Trophoblast cell (in vitro differentiated cells and primary cell): ENCODE results near the gene GUK1.

Experiments used
- DNase-seq, 2 donors: peaks; one replicate each; pipeline ENCODE4 v3.0.0-alpha.2; 2016
- H2AFZ ChIP-seq: 2 replicates; pipeline ENCODE4 v1.6.1; 2013; ENCODE audit warnings: low read length, moderate library complexity, mild to moderate bottlenecking; ENCODE audit not compliant: insufficient read depth, poor library complexity
- H2AK5ac ChIP-seq: 2 replicates; pipeline ENCODE4 v1.6.1; 2013; ENCODE audit warnings: mild to moderate bottlenecking, low read length
- H2BK120ac ChIP-seq: 2 replicates; pipeline ENCODE4 v1.6.1; 2013; ENCODE audit warnings: low read length, mild to moderate bottlenecking, moderate library complexity; ENCODE audit not compliant: insufficient read depth, poor library complexity
- H2BK12ac ChIP-seq: 2 replicates; pipeline ENCODE4 v1.6.1; 2013; ENCODE audit warnings: mild to moderate bottlenecking, low read length, moderate library complexity
- H2BK5ac ChIP-seq: 2 replicates; pipeline ENCODE4 v1.6.1; 2013; ENCODE audit warnings: low read length, low read depth, moderate library complexity, mild to moderate bottlenecking; ENCODE audit not compliant: poor library complexity
- H3K14ac ChIP-seq: 2 replicates; pipeline ENCODE4 v1.6.1; 2013; ENCODE audit warnings: mild to moderate bottlenecking, low read length
- H3K18ac ChIP-seq: 2 replicates; pipeline ENCODE4 v1.6.1; 2013; ENCODE audit warnings: mild to moderate bottlenecking, low read length
- H3K23ac ChIP-seq: 2 replicates; pipeline ENCODE4 v1.6.1; 2013; ENCODE audit warnings: low read length
- H3K27ac ChIP-seq: 2 replicates; pipeline ENCODE4 v1.5.1; 2013; ENCODE audit warnings: low read depth, mild to moderate bottlenecking, inconsistent platforms, low read length, moderate library complexity
- H3K27me3 ChIP-seq: 2 replicates; pipeline ENCODE4 v1.6.1; 2013; ENCODE audit warnings: inconsistent platforms, mild to moderate bottlenecking, low read length, moderate library complexity; ENCODE audit not compliant: insufficient read depth
- H3K36me3 ChIP-seq, 2 experiments: 1 replicate in 1 of 2; 2 replicates in 1 of 2; pipeline ENCODE4 v1.6.1; 2013; ENCODE audit warnings: low read length in 2 of 2, mild to moderate bottlenecking in 2 of 2, moderate library complexity in 1 of 2; ENCODE audit not compliant: insufficient read depth in 2 of 2, control insufficient read depth in 1 of 2
- H3K4ac ChIP-seq: 2 replicates; pipeline ENCODE4 v1.6.1; 2013; ENCODE audit warnings: low read depth, mild to moderate bottlenecking, low read length, moderate library complexity
- H3K4me1 ChIP-seq, 2 experiments: 1 replicate in 1 of 2; 2 replicates in 1 of 2; pipeline ENCODE4 v1.6.1; 2013; ENCODE audit warnings: low read length in 2 of 2, mild to moderate bottlenecking in 2 of 2, moderate library complexity in 1 of 2; ENCODE audit not compliant: insufficient read depth in 2 of 2, control insufficient read depth in 1 of 2
- H3K4me2 ChIP-seq: 2 replicates; pipeline ENCODE4 v1.6.1; 2013; ENCODE audit warnings: inconsistent platforms, mild to moderate bottlenecking, low read length, moderate library complexity
- H3K4me3 ChIP-seq: 2 replicates; pipeline ENCODE4 v1.5.1; 2013; ENCODE audit warnings: mild to moderate bottlenecking, low read depth, low read length, inconsistent platforms
- H3K79me1 ChIP-seq: one replicate; pipeline ENCODE4 v1.6.1; 2013; ENCODE audit warnings: low read length
- H3K79me2 ChIP-seq: 2 replicates; pipeline ENCODE4 v1.6.1; 2013; ENCODE audit warnings: low read length, mild to moderate bottlenecking; ENCODE audit not compliant: control insufficient read depth, insufficient read depth, poor library complexity
- H3K9ac ChIP-seq: 2 replicates; pipeline ENCODE4 v1.6.1; 2013; ENCODE audit warnings: mild to moderate bottlenecking, low read length
- H3K9me3 ChIP-seq: 2 replicates; pipeline ENCODE4 v1.6.1; 2013; ENCODE audit warnings: low read depth, mild to moderate bottlenecking, control low read depth, inconsistent platforms, low read length; ENCODE audit not compliant: insufficient read depth
- H4K12ac ChIP-seq: 2 replicates; pipeline ENCODE4 v1.6.1; 2013; ENCODE audit warnings: low read depth, mild to moderate bottlenecking, low read length, moderate library complexity
- H4K8ac ChIP-seq: 2 replicates; pipeline ENCODE4 v1.6.1; 2013; ENCODE audit warnings: low read depth, mild to moderate bottlenecking, low read length, moderate library complexity
- H4K91ac ChIP-seq: one replicate; pipeline ENCODE4 v1.6.1; 2013; ENCODE audit warnings: low read depth, mild to moderate bottlenecking, low read length, moderate library complexity
- WGBS: extraction: QIAGEN DNeasy Blood & Tissue Kit; methylation state at CpG from one replicate; pipeline ENCODE4 v1.1.7; 2013; ENCODE audit warnings: missing lambda C conversion rate; ENCODE audit not compliant: insufficient read length, insufficient coverage; ENCODE audit errors: extremely low coverage; 5-methylcytosine and 5-hydroxymethylcytosine counted together

Gene GUK1

DNA sequence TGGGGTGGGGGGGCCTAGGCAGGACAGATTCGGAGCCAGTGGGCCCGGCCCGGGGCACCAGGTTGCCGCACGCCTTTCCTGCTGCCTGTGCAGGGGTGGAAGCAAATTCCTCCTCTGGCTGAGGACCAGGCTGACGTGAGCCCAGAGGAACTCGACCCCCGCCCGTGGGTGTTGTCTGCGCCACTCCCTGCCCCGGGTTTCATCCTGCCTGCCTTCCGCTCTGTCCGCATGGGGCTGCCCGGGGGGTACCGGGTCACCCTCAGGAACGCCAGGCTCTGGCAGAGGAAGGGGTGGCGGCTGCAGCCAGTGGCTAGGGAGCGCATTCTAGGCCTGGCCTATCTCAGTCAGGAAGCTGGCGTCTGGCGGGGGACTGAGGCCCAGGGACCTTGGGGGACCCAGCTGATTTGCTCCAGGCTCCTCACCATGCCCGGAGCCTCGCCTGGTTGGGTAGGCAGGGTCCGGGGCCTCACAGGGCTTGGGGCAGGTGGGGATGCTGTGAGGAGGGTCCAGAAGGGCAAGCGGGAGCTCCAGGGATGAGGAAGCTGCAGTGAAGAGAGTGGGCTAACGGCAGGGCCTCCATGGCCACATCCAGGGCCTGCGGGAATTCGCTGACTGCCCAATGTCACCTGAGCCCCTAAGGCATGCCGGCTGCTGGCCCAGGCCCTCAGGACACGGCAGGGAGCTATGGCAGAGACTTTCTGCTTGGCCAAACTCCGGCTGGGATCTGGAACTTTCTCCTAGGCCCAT, 23.1 kb downstream of the GUK1 start:
- no CpG with 5 or more reads among the region's 30 CpGs for WGBS
- peak; percentile 32 to 35 for DNase-seq

GRCh38 chr1:228163776-228164519, 23.9 kb downstream of the GUK1 start:
- Histone ChIP-seq H3K9me3 (no peaks in the 10 kb centered on the region), H3K79me2 (peaks cover 8% of the 10 kb centered on the region), H2BK120ac (no peak overlapping the region), H3K4me3 (no peak overlapping the region), H3K9ac (peak overlapping the region; percentile 14), H3K27ac (no peak overlapping the region), H2BK12ac (no peak overlapping the region), H2BK5ac (no peak overlapping the region), H3K36me3 (peaks cover 0 to 4% of the 10 kb centered on the region in 2 experiments), H3K18ac (no peak overlapping the region), H3K14ac (no peak overlapping the region), H3K23ac (no peak overlapping the region), H3K27me3 (no peaks in the 10 kb centered on the region), H2AFZ (peak overlapping the region; percentile 47), H4K8ac (no peak overlapping the region), H4K91ac (no peak overlapping the region), H4K12ac (peak overlapping the region; percentile 27), H3K4me1 (peaks cover 21 to 23% of the 10 kb centered on the region in 2 experiments), H3K79me1 (peaks cover 21% of the 10 kb centered on the region), H3K4ac (no peak overlapping the region), H2AK5ac (no peak overlapping the region), H3K4me2 (no peak overlapping the region)
- no peak for DNase-seq
- no CpG with 5 or more reads among the region's 10 CpGs for WGBS

More for the DNA sequence above, 23.1 kb downstream of the GUK1 start:
- Histone ChIP-seq H2AK5ac (peak overlapping the region; percentile 42), H3K4ac (no peak overlapping the region), H3K14ac (peak overlapping the region; percentile 6), H3K18ac (no peak overlapping the region), H3K27me3 (no peaks in the 10 kb centered on the region), H2BK12ac (peak overlapping the region; percentile 35), H2BK5ac (no peak overlapping the region), H3K36me3 (peaks cover 0 to 4% of the 10 kb centered on the region in 2 experiments), H3K27ac (peak overlapping the region; percentile 19), H3K4me1 (peaks cover 21 to 23% of the 10 kb centered on the region in 2 experiments), H2BK120ac (peak overlapping the region; percentile 2), H3K79me2 (peaks cover 8% of the 10 kb centered on the region), H3K9ac (no peak overlapping the region), H4K8ac (peak overlapping the region; percentile 29), H3K23ac (no peak overlapping the region), H4K91ac (peak overlapping the region; percentile 59), H3K4me2 (no peak overlapping the region), H3K79me1 (peaks cover 21% of the 10 kb centered on the region), H3K4me3 (no peak overlapping the region), H2AFZ (no peak overlapping the region), H3K9me3 (no peaks in the 10 kb centered on the region), H4K12ac (peak overlapping the region; percentile 38)

GRCh38 chr1:228164561-228165371, 24.7 kb downstream of the GUK1 start:
- no peak overlapping the region for H3K23ac ChIP-seq
- H3K9ac ChIP-seq: peak overlapping the region; percentile 14
- peak overlapping the region; percentile 31 for H3K27ac ChIP-seq
- peak overlapping the region; percentile 84 for H3K18ac ChIP-seq
- DNase-seq: no peak
- H3K27me3 ChIP-seq: no peaks in the 10 kb centered on the region
- peak overlapping the region; percentile 75 for H2BK5ac ChIP-seq
- H3K14ac ChIP-seq: peak overlapping the region; percentile 92
- H2BK120ac ChIP-seq: peak overlapping the region; percentile 89
- peaks cover 0 to 4% of the 10 kb centered on the region in 2 experiments for H3K36me3 ChIP-seq
- no peaks in the 10 kb centered on the region for H3K9me3 ChIP-seq
- H4K12ac ChIP-seq: peak overlapping the region; percentile 93
- H4K91ac ChIP-seq: peak overlapping the region; percentile 90
- H3K4me1 ChIP-seq: peaks cover 21 to 23% of the 10 kb centered on the region in 2 experiments
- H2AFZ ChIP-seq: peak overlapping the region; percentile 95
- peak overlapping the region; percentile 75 for H3K4ac ChIP-seq
- peak overlapping the region; percentile 27 for H3K4me3 ChIP-seq
- H3K79me2 ChIP-seq: peaks cover 8% of the 10 kb centered on the region
- H3K4me2 ChIP-seq: peak overlapping the region; percentile 57
- no CpG with 5 or more reads among the region's 20 CpGs for WGBS
- peak overlapping the region; percentile 89 for H2AK5ac ChIP-seq
- no peak overlapping the region for H2BK12ac ChIP-seq
- peak overlapping the region; percentile 99 for H4K8ac ChIP-seq
- peaks cover 21% of the 10 kb centered on the region for H3K79me1 ChIP-seq
